Measurements from ENCODE around the gene RAD9A.

RAD9A gene

DNA sequence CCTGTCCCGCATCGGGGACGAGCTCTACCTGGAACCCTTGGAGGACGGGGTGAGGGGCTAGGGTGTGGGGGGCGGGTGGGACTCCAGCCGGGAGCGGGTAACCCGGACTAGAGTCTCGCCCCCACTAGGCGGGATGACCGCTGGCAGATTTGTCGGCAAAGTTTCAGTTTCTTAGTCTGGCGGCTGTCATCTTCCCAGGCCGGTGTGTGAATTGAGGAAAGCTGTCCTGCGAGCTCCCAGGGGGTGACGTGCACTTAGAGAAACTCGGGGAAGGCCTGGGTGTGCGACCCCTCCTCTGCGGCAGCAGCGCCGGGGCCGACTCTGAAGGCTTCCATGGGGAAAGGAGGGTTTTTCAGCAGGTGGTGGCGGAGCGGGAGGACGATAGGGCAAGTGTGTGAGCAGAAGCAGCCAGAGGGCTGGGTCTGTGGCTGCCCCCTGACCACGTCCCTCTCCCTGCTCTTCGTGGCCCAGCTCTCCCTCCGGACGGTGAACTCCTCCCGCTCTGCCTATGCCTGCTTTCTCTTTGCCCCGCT, 463 bp downstream of the RAD9A start:
- Histone ChIP-seq H3K4me1 (ENCODE audit: control insufficient read depth in 1 of 2, insufficient read depth in 2 of 2, low read length in 2 of 2) (peaks cover 0 to 18% of the 10 kb centered on the region in 2 donors), H3K9me3 (ENCODE audit: control insufficient read depth in 1 of 2, low read length in 2 of 2) (no peaks in the 10 kb centered on the region), H3K4me3 (ENCODE audit: low read depth in 1 of 2, low read length in 2 of 2) (peak overlapping the region; percentile 83 to 90), H3K27ac (ENCODE audit: low read length) (peak overlapping the region; percentile 31), H3K27me3 (ENCODE audit: low read depth, low read length) (no peaks in the 10 kb centered on the region), H3K36me3 (ENCODE audit: control insufficient read depth in 1 of 2, insufficient read depth in 2 of 2, low read length in 2 of 2) (peaks cover under 1 to 21% of the 10 kb centered on the region in 2 donors)

DNA sequence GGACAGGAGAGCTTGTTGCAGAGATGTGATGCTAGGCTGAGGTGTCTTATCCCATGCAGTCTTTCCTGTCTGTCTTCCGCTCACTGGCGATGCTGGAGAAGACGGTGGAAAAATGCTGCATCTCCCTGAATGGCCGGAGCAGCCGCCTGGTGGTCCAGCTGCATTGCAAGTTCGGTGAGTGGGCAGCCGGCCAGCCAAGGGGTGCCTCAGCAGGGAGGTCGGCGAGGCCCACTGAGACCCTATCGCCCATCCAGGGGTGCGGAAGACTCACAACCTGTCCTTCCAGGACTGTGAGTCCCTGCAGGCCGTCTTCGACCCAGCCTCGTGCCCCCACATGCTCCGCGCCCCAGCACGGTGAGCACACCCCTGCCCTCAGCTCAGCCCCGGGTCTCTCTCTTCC, 1.7 kb downstream of the RAD9A start:
- H3K4me3 ChIP-seq (ENCODE audit: low read depth in 1 of 2, low read length in 2 of 2) = no peak overlapping the region
- H3K27me3 ChIP-seq (ENCODE audit: low read depth, low read length) = no peaks in the 10 kb centered on the region
- no peaks in the 10 kb centered on the region for H3K9me3 ChIP-seq (ENCODE audit: control insufficient read depth in 1 of 2, low read length in 2 of 2)
- peaks cover 0 to 21% of the 10 kb centered on the region in 2 donors for H3K4me1 ChIP-seq (ENCODE audit: control insufficient read depth in 1 of 2, insufficient read depth in 2 of 2, low read length in 2 of 2)
- H3K27ac ChIP-seq (ENCODE audit: low read length) = no peak overlapping the region
- peaks cover 12 to 33% of the 10 kb centered on the region in 2 donors for H3K36me3 ChIP-seq (ENCODE audit: control insufficient read depth in 1 of 2, insufficient read depth in 2 of 2, low read length in 2 of 2)

- Histone ChIP-seq H3K27me3 (ENCODE audit: low read depth, low read length) (no peaks in the 10 kb centered on the region), H3K27ac (ENCODE audit: low read length) (no peak overlapping the region), H3K4me1 (ENCODE audit: control insufficient read depth in 1 of 2, insufficient read depth in 2 of 2, low read length in 2 of 2) (peaks cover 0 to 24% of the 10 kb centered on the region in 2 donors), H3K4me3 (ENCODE audit: low read depth in 1 of 2, low read length in 2 of 2) (no peak overlapping the region), H3K36me3 (ENCODE audit: control insufficient read depth in 1 of 2, insufficient read depth in 2 of 2, low read length in 2 of 2) (peaks cover 14 to 38% of the 10 kb centered on the region in 2 donors), H3K9me3 (ENCODE audit: control insufficient read depth in 1 of 2, low read length in 2 of 2) (no peaks in the 10 kb centered on the region)
Measured at GRCh38 chr11:67393990-67394389, 2.2 kb downstream of the RAD9A start.

- Histone ChIP-seq H3K4me1 (ENCODE audit: control insufficient read depth in 1 of 2, insufficient read depth in 2 of 2, low read length in 2 of 2) (peaks cover 4 to 39% of the 10 kb centered on the region in 2 donors), H3K4me3 (ENCODE audit: low read depth in 1 of 2, low read length in 2 of 2) (no peak overlapping the region), H3K27ac (ENCODE audit: low read length) (no peak overlapping the region), H3K36me3 (ENCODE audit: control insufficient read depth in 1 of 2, insufficient read depth in 2 of 2, low read length in 2 of 2) (peaks cover 14 to 43% of the 10 kb centered on the region in 2 donors), H3K9me3 (ENCODE audit: control insufficient read depth in 1 of 2, low read length in 2 of 2) (no peaks in the 10 kb centered on the region), H3K27me3 (ENCODE audit: low read depth, low read length) (no peaks in the 10 kb centered on the region)
Measured at GRCh38 chr11:67395555-67396258, 3.9 kb downstream of the RAD9A start.

- Histone ChIP-seq H3K4me1 (ENCODE audit: control insufficient read depth in 1 of 2, insufficient read depth in 2 of 2, low read length in 2 of 2) (peaks cover 5 to 37% of the 10 kb centered on the region in 2 donors), H3K9me3 (ENCODE audit: control insufficient read depth in 1 of 2, low read length in 2 of 2) (no peaks in the 10 kb centered on the region), H3K4me3 (ENCODE audit: low read depth in 1 of 2, low read length in 2 of 2) (no peak overlapping the region), H3K36me3 (ENCODE audit: control insufficient read depth in 1 of 2, insufficient read depth in 2 of 2, low read length in 2 of 2) (peaks cover 14 to 43% of the 10 kb centered on the region in 2 donors), H3K27ac (ENCODE audit: low read length) (no peak overlapping the region), H3K27me3 (ENCODE audit: low read depth, low read length) (no peaks in the 10 kb centered on the region)
Measured at GRCh38 chr11:67396259-67396581, 4.4 kb downstream of the RAD9A start.

- no peak overlapping the region for H3K4me3 ChIP-seq (ENCODE audit: low read depth in 1 of 2, low read length in 2 of 2)
- no peaks in the 10 kb centered on the region for H3K9me3 ChIP-seq (ENCODE audit: control insufficient read depth in 1 of 2, low read length in 2 of 2)
- peaks cover 5 to 36% of the 10 kb centered on the region in 2 donors for H3K4me1 ChIP-seq (ENCODE audit: control insufficient read depth in 1 of 2, insufficient read depth in 2 of 2, low read length in 2 of 2)
- H3K27me3 ChIP-seq (ENCODE audit: low read depth, low read length) = no peaks in the 10 kb centered on the region
- H3K27ac ChIP-seq (ENCODE audit: low read length) = no peak overlapping the region
- peaks cover 14 to 43% of the 10 kb centered on the region in 2 donors for H3K36me3 ChIP-seq (ENCODE audit: control insufficient read depth in 1 of 2, insufficient read depth in 2 of 2, low read length in 2 of 2)
Measured at GRCh38 chr11:67396587-67397389, 5.0 kb downstream of the RAD9A start.

DNA sequence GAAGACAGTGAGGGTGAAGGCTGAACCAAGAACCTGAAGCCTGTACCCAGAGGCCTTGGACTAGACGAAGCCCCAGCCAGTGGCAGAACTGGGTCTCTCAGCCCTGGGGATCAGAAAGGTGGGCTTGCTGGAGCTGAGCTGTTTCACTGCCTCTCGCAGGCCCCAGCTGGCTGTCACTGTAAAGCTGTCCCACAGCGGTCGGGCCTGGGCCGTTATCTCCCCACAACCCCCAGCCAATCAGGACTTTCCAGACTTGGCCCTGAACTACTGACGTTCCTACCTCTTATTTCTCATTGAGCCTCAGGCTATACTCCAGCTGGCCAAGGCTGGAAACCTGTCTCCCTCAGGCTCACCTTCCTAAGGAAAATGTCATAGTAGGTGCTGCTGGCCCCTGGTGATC, 5.8 kb downstream of the RAD9A start:
- Histone ChIP-seq H3K4me1 (ENCODE audit: control insufficient read depth in 1 of 2, insufficient read depth in 2 of 2, low read length in 2 of 2) (peaks cover 5 to 38% of the 10 kb centered on the region in 2 donors), H3K36me3 (ENCODE audit: control insufficient read depth in 1 of 2, insufficient read depth in 2 of 2, low read length in 2 of 2) (peaks cover 14 to 43% of the 10 kb centered on the region in 2 donors), H3K27ac (ENCODE audit: low read length) (no peak overlapping the region), H3K27me3 (ENCODE audit: low read depth, low read length) (no peaks in the 10 kb centered on the region), H3K4me3 (ENCODE audit: low read depth in 1 of 2, low read length in 2 of 2) (no peak overlapping the region), H3K9me3 (ENCODE audit: control insufficient read depth in 1 of 2, low read length in 2 of 2) (no peaks in the 10 kb centered on the region)

DNA sequence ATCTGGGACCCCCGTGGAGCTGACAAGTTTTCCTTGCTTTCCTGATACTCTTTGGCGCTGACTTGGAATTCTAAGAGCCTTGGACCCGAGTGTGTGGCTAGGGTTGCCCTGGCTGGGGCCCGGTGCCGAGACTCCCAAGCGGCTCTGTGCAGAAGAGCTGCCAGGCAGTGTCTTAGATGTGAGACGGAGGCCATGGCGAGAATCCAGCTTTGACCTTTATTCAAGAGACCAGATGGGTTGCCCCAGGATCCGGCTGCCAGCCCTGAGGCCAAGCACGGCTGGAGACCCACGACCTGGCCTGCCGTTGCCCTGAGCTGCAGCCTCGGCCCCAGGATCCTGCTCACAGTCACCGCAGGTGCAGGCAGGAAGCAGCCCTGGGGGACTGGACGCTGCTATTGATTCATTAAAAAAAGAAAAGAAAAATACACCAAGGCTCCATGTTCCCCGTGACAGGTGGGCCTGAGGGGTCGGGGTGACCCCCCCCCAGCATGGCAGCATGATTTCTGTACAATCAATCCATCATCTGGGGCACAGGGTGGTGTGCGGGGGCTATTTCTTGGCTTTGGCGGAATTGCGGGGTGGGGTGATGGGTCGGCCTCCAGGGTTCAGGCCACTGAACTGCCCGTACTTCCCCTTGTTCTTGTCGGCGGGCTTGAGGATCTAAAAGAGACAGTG, 6.3 kb downstream of the RAD9A start:
- Histone ChIP-seq H3K27me3 (ENCODE audit: low read depth, low read length) (no peaks in the 10 kb centered on the region), H3K4me3 (ENCODE audit: low read depth in 1 of 2, low read length in 2 of 2) (no peak overlapping the region), H3K9me3 (ENCODE audit: control insufficient read depth in 1 of 2, low read length in 2 of 2) (no peaks in the 10 kb centered on the region), H3K36me3 (ENCODE audit: control insufficient read depth in 1 of 2, insufficient read depth in 2 of 2, low read length in 2 of 2) (peaks cover 14 to 43% of the 10 kb centered on the region in 2 donors), H3K27ac (ENCODE audit: low read length) (no peak overlapping the region), H3K4me1 (ENCODE audit: control insufficient read depth in 1 of 2, insufficient read depth in 2 of 2, low read length in 2 of 2) (peaks cover 5 to 39% of the 10 kb centered on the region in 2 donors)

GRCh38 chr11:67398661-67399563, 7.1 kb downstream of the RAD9A start:
- Histone ChIP-seq H3K9me3 (ENCODE audit: control insufficient read depth in 1 of 2, low read length in 2 of 2) (no peaks in the 10 kb centered on the region), H3K4me3 (ENCODE audit: low read depth in 1 of 2, low read length in 2 of 2) (no peak overlapping the region), H3K4me1 (ENCODE audit: control insufficient read depth in 1 of 2, insufficient read depth in 2 of 2, low read length in 2 of 2) (peaks cover 5 to 39% of the 10 kb centered on the region in 2 donors), H3K27ac (ENCODE audit: low read length) (no peak overlapping the region), H3K27me3 (ENCODE audit: low read depth, low read length) (no peaks in the 10 kb centered on the region), H3K36me3 (ENCODE audit: control insufficient read depth in 1 of 2, insufficient read depth in 2 of 2, low read length in 2 of 2) (peaks cover 14 to 38% of the 10 kb centered on the region in 2 donors)

DNA sequence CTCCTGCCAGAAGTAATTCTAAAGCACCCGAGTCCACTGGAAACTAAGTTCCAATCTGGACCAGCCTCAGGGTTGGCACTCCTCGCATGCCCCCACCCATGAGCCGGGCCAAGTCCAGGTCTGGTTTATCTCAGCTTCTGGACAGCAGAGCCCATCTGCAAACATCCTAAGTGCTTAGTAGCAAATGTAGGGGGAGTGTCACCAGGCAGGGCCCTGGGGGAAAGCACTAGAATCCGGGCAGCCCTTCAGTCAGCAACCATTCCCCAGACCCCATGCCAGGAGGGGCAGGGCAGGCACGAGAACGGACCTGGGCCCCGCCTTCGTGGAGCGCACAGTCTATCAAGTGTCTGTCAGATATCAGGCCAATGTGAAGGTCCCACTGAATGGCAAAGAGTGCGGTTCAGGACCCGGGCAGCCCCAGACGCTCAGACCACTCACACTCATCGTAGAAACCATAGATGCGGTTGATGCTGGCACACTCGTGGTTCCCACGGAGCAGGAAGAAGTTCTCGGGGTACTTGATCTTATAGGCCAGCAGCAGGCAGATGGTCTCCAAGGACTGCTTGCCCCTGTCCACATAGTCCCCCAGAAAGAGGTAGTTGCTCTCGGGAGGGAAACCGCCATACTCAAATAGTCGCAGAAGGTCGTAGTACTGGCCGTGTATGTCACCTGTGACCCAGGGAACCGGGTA, 8.6 kb downstream of the RAD9A start:
- H3K27ac ChIP-seq (ENCODE audit: low read length) = peak overlapping the region; percentile 69

More for the DNA sequence above, 8.6 kb downstream of the RAD9A start:
- peak overlapping the region; percentile 82 to 90 for H3K4me3 ChIP-seq (ENCODE audit: low read depth in 1 of 2, low read length in 2 of 2)
- peaks cover 14 to 38% of the 10 kb centered on the region in 2 donors for H3K36me3 ChIP-seq (ENCODE audit: control insufficient read depth in 1 of 2, insufficient read depth in 2 of 2, low read length in 2 of 2)
- no peaks in the 10 kb centered on the region for H3K27me3 ChIP-seq (ENCODE audit: low read depth, low read length)
- H3K9me3 ChIP-seq (ENCODE audit: control insufficient read depth in 1 of 2, low read length in 2 of 2) = no peaks in the 10 kb centered on the region
- H3K4me1 ChIP-seq (ENCODE audit: control insufficient read depth in 1 of 2, insufficient read depth in 2 of 2, low read length in 2 of 2) = peaks cover 5 to 39% of the 10 kb centered on the region in 2 donors
